ENCODE measurements around the gene OLFML3.
"Not testable (repeated sequence)": the region's sequence is repeated elsewhere in the genome, so short reads cannot be mapped to it uniquely, and the experiment has no call there.

DNA sequence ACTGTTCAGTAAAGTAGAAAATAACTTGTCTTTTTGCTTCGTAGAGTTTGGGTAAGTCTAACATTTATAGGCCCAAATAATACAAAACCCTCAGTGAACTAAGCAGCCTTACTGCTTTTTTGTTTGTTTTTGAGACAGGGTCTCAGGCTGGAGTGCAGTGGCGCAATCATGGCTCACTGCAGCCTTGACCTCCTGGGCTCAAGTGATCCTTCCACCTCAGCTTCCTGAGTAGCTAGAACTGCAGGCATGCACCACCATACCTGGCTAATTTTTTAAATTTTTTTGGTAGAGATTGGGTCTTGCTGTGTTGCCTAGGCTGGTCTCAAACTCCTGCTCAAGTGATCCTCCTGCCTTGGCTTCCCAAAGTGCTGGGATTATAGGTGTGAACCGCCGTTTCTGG lies 31.1 kb upstream of the OLFML3 start:
- TF ChIP-seq, protein P1, sequence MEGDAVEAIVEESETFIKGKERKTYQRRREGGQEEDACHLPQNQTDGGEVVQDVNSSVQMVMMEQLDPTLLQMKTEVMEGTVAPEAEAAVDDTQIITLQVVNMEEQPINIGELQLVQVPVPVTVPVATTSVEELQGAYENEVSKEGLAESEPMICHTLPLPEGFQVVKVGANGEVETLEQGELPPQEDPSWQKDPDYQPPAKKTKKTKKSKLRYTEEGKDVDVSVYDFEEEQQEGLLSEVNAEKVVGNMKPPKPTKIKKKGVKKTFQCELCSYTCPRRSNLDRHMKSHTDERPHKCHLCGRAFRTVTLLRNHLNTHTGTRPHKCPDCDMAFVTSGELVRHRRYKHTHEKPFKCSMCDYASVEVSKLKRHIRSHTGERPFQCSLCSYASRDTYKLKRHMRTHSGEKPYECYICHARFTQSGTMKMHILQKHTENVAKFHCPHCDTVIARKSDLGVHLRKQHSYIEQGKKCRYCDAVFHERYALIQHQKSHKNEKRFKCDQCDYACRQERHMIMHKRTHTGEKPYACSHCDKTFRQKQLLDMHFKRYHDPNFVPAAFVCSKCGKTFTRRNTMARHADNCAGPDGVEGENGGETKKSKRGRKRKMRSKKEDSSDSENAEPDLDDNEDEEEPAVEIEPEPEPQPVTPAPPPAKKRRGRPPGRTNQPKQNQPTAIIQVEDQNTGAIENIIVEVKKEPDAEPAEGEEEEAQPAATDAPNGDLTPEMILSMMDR (IDR thresholded peaks at IDR 0.05) = not testable (repeated sequence)
- not testable (repeated sequence) for TF ChIP-seq POLR2A, POLR2AphosphoS5, EP300 (IDR thresholded peaks at IDR 0.05)
